Duodenal mucosa (tissue), 2 donors: Measurements from ENCODE around the gene VPS13A.
"Not testable (repeated sequence)": the region's sequence is repeated elsewhere in the genome, so short reads cannot be mapped to it uniquely, and the experiment has no call there.

ENCODE experiments used
- H3K27ac ChIP-seq: one replicate; pipeline ENCODE4 v1.7.0; 2013; ENCODE audit warnings: low read depth, low read length
- H3K27me3 ChIP-seq, 2 donors: one replicate each; pipeline ENCODE4 v1.7.0; 2013; ENCODE audit warnings: low read length in 2 of 2, control low read depth in 1 of 2; ENCODE audit not compliant: insufficient read depth in 2 of 2, control insufficient read depth in 1 of 2
- H3K36me3 ChIP-seq, 2 donors: one replicate each; pipeline ENCODE4 v1.7.0; 2013; ENCODE audit warnings: low read length in 2 of 2, control low read depth in 1 of 2; ENCODE audit not compliant: insufficient read depth in 2 of 2, control insufficient read depth in 1 of 2
- H3K4me1 ChIP-seq, 2 donors: one replicate each; pipeline ENCODE4 v1.7.0; 2013; ENCODE audit warnings: low read length in 2 of 2, control low read depth in 1 of 2; ENCODE audit not compliant: insufficient read depth in 2 of 2, control insufficient read depth in 1 of 2
- H3K4me3 ChIP-seq, 2 donors: one replicate each; pipeline ENCODE4 v1.7.0; 2013; ENCODE audit warnings: low read length in 2 of 2, low read depth in 1 of 2
- H3K9ac ChIP-seq, 2 donors: one replicate each; pipeline ENCODE4 v1.7.0; 2013; ENCODE audit warnings: low read length in 2 of 2, low read depth in 1 of 2
- H3K9me3 ChIP-seq, 2 donors: one replicate each; pipeline ENCODE4 v1.7.0; 2013; ENCODE audit warnings: low read length in 2 of 2, control low read depth in 1 of 2; ENCODE audit not compliant: control insufficient read depth in 1 of 2

VPS13A gene

DNA sequence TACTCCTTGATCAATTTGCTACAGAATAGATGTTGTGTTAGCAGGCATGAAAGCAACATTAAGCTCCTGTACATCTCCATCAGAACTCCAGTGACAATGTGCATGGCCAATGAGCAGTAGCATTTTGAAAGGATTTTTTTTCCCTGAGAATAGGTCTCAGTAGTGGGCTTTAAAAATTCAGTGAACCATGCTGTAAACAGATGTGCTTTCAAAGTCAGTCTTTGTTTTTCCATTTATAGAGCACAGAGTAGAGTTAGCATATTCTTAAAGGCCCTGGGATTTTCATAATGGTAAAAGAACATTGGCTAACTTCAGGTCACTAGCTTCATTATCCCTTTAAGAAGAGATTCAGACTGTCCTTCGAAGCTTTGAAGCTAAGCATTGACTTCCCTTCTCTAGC is 150.8 kb downstream of the VPS13A start:
- Histone ChIP-seq H3K4me1 (no peaks in the 10 kb centered on the region), H3K4me3 (no peak overlapping the region), H3K27me3 (no peaks in the 10 kb centered on the region), H3K36me3 (peaks cover 11 to 23% of the 10 kb centered on the region in 2 donors), H3K27ac (no peak overlapping the region), H3K9me3 (no peaks in the 10 kb centered on the region), H3K9ac (no peak overlapping the region)

DNA sequence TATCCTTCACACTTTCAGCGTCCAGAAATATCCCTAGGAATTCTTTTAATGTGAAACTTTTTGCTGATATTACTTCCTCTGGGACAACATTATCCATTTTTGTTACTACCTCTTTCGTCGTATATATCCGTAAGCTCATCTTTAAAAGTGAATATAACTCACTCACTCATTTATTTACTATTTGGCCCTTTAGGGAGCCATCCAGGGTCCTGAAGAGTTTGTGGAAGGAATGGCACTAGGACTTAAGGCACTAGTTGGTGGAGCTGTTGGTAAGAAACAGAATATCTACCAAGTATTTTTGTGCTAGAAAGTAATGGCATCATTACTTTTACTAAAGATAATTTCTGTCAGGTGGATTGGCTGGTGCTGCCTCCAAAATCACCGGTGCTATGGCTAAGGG is 192.7 kb downstream of the VPS13A start:
- Histone ChIP-seq H3K9ac (no peak overlapping the region), H3K36me3 (peaks cover 24 to 31% of the 10 kb centered on the region in 2 donors), H3K9me3 (no peaks in the 10 kb centered on the region), H3K4me1 (no peaks in the 10 kb centered on the region), H3K27ac (no peak overlapping the region), H3K27me3 (no peaks in the 10 kb centered on the region), H3K4me3 (no peak overlapping the region)

DNA sequence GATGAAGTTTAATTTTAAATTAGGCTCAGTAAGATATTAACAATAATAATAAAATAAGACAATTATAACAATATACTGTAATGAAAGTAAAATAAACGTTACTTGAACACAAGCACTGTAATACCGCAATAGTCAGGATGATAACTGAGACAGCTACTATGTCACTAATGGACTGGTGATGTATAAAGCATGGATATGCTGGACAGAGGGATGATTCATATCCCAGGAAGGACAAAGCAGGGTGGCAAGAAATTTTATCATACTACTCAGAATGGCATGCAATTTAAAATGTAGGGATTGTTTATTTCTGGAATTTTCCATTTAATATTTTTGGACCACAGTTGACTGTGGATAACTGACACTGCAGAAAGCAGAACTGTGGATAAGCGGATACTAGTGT is 196.9 kb downstream of the VPS13A start:
- no peak overlapping the region for H3K9ac ChIP-seq
- H3K9me3 ChIP-seq, result no peaks in the 10 kb centered on the region
- no peaks in the 10 kb centered on the region for H3K27me3 ChIP-seq
- H3K4me3 ChIP-seq, result no peak overlapping the region
- no peak overlapping the region for H3K27ac ChIP-seq
- H3K36me3 ChIP-seq, result peaks cover 15 to 18% of the 10 kb centered on the region in 2 donors
- no peaks in the 10 kb centered on the region for H3K4me1 ChIP-seq

DNA sequence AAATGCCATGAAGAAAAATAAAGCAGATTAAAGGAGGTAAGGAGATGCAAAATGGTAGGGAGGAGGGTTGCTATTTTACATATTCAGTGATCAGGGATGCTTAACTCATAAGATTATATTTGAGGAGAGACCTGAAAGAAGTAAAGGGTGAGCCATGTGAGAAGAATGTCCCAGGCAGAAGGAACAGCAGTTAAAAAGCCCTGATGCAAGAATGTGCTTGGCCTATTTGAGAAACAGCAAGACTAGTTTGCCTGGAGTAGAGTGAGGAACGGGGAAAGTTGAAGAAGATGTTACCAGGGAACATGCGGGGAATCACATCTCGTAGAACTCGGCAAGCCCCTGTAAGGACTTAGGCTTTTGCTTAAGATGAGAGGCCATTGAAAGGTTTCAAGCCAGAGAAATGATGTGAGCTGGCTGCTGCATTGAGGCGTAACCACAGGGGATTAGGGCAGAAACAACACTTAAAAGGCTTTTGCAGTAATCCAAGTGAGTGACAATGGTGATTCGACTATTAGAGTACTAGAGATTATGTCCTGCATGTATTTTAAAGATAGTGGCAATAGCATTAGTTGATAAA is 198.7 kb downstream of the VPS13A start:
- Histone ChIP-seq H3K36me3 (peaks cover 4 to 13% of the 10 kb centered on the region in 2 donors), H3K27me3 (no peaks in the 10 kb centered on the region), H3K4me3 (no peak overlapping the region), H3K9me3 (no peaks in the 10 kb centered on the region), H3K27ac (no peak overlapping the region), H3K9ac (no peak overlapping the region), H3K4me1 (no peaks in the 10 kb centered on the region)

DNA sequence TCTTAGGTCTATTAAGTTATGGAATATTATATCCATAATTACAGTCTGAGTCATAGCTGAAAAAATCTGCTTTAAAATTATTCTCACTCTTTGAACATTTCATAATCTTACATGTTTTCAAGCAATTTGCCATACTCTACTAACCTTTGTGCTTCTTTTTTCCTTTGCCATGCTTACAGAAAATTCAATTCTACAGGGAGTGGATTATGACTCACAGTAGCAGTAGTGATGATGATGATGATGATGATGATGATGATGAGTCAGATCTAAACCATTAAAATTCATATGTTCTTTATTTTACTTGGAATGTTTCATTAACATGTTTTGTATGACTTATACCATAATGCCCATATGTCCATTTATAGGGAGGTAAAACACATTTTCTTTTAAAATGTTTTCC is 207.1 kb downstream of the VPS13A start:
- Histone ChIP-seq H3K4me3 (no peak overlapping the region), H3K27ac (no peak overlapping the region), H3K4me1 (no peaks in the 10 kb centered on the region), H3K9me3 (no peaks in the 10 kb centered on the region), H3K9ac (no peak overlapping the region), H3K27me3 (no peaks in the 10 kb centered on the region), H3K36me3 (peaks cover 4 to 12% of the 10 kb centered on the region in 2 donors)

DNA sequence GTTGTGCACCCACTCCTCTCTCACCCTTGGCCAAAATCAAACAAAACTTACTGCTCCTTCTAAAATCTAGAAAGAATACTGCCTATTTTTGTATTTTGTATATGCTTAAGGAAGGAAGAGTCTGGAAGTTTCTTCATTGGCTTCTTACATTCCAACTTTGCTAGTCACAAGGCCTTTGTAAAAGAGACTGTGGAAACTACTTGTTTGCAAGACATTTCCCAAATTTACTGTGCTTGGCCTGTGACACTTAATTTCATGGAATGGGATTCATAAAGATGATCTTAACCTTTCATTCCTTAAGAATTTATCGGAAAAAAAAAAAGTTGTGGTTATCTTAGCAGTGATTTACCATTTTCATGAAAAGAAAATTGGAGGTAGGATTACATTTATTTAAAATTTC is 208.9 kb downstream of the VPS13A start:
- peaks cover 4 to 5% of the 10 kb centered on the region in 2 donors for H3K36me3 ChIP-seq
- no peaks in the 10 kb centered on the region for H3K9me3 ChIP-seq
- H3K4me1 ChIP-seq, result no peaks in the 10 kb centered on the region
- H3K27ac ChIP-seq, result no peak overlapping the region
- no peak overlapping the region for H3K4me3 ChIP-seq
- H3K27me3 ChIP-seq, result no peaks in the 10 kb centered on the region
- H3K9ac ChIP-seq, result no peak overlapping the region

DNA sequence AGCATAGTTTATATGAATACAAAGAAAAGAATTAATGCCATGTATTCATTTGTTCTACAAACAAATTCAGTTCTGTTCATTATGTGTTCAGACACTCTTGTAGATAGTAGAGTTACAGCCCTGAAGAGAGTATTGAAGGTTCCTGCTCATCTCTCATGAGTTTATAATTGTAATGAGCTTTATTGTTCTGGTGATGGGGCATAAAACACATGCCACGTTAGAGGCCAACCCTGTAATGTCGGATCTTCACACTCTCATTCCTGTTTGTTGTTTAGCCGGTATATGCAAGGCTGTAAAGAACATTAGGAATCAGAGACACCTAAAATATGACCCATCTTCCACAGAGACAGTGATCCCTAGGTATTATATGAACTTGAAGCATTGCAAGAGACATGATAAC is 214.5 kb downstream of the VPS13A start:
- H3K9me3 ChIP-seq, result no peaks in the 10 kb centered on the region
- no peak overlapping the region for H3K27ac ChIP-seq
- H3K36me3 ChIP-seq, result no peaks in the 10 kb centered on the region
- peaks cover 4 to 10% of the 10 kb centered on the region in 2 donors for H3K4me1 ChIP-seq
- no peak overlapping the region for H3K9ac ChIP-seq
- H3K4me3 ChIP-seq, result no peak overlapping the region
- H3K27me3 ChIP-seq, result no peaks in the 10 kb centered on the region

DNA sequence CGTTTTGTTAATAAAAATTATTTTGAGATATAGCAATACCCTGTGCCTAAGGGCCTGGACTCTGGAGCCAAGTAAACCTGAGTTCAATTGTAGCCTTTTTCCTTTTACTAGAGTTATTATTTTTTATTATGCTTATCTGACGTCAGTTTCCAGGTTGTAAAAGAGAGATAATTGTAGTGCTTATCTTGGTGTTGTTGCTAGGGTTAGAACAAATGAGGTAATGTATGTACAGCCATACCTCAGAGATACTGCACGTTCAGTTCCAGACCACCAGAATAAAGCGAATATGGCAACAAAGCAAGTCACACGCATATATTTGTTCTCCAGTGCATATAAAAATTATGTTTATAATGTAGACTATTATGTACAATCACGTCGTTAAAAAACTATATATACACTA is 215.0 kb downstream of the VPS13A start:
- Histone ChIP-seq H3K27me3 (no peaks in the 10 kb centered on the region), H3K36me3 (no peaks in the 10 kb centered on the region), H3K4me3 (no peak overlapping the region), H3K9ac (no peak overlapping the region), H3K4me1 (peaks cover 4 to 10% of the 10 kb centered on the region in 2 donors), H3K27ac (no peak overlapping the region), H3K9me3 (no peaks in the 10 kb centered on the region)

DNA sequence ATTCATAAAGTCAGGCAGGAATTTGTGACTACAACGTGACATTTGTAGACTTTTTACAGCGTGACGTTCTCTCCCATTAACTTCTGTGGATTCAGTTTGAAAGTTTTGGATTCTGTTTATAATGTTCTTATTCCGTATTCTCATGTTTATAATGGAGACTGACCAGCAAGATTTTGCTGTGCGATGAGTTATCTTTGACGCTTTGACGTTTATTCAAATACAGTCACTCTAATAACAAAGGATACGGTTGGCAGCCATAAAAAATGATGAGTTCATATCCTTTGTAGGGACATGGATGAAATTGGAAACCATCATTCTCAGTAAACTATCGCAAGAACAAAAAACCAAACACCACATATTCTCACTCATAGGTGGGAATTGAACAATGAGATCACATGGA is 221.2 kb downstream of the VPS13A start:
- not testable (repeated sequence) for H3K9ac ChIP-seq, H3K4me3 ChIP-seq, H3K4me1 ChIP-seq, H3K27ac ChIP-seq, H3K36me3 ChIP-seq, H3K27me3 ChIP-seq, H3K9me3 ChIP-seq

DNA sequence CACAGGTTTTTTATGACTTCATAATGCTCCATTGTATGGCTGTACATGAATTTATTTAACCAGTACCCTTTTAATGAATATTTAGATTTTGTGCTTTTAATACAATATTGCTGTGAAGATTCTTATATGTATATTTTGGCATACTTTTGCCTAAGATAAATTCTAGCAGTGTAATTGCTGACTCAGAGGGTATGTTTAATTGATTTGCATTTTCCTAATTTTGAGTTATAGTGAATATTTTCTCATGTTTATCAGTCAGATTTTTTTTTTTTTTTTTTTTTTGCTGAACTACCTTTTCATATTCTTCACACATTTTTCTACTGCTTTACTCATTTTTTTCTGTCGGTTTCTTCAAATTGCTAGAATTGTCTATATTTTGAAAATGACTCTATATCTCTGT is 222.6 kb downstream of the VPS13A start:
- Histone ChIP-seq H3K27ac (no peak overlapping the region), H3K4me3 (no peak overlapping the region), H3K27me3 (no peaks in the 10 kb centered on the region)

DNA sequence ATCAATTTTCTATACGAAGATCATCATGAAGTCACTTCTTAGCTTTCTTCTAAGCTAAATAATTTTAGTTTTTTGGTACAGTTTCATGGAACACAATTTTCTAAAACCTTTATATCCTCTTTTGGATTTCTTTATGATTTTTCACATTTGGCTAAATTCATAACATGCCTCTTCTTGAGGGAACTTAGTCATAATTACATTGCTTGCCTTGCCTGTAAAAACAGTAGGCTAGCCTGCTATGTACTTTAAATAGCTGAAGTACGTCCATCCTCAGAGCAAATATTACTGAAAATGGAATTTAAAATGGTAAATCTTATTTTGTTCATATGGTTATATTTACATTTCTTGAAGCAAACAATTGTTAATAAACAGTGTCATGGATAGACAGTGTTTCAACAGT is 225.0 kb downstream of the VPS13A start:
- Histone ChIP-seq H3K27ac (no peak overlapping the region), H3K36me3 (peaks cover 11 to 12% of the 10 kb centered on the region in 2 donors), H3K27me3 (no peaks in the 10 kb centered on the region), H3K4me3 (no peak overlapping the region), H3K9ac (no peak overlapping the region), H3K4me1 (no peaks in the 10 kb centered on the region), H3K9me3 (no peaks in the 10 kb centered on the region)

More for the DNA sequence above, 222.6 kb downstream of the VPS13A start:
- Histone ChIP-seq H3K9me3 (no peaks in the 10 kb centered on the region), H3K36me3 (no peaks in the 10 kb centered on the region), H3K9ac (no peak overlapping the region), H3K4me1 (peaks cover 0 to under 1% of the 10 kb centered on the region in 2 donors)
